Neural progenitor cell (in vitro differentiated cells): ENCODE results near the gene RARG. TPM values are rescaled to one million over a fixed set of nuclear protein-coding genes. Genes with fewer than 3 reads are reported as not detected.
A peak's percentile ranks its signal among the peaks of the same experiment; 100 is the strongest.

Source experiments
- DNase-seq: peaks from one replicate; pipeline ENCODE4 v3.0.0-alpha.2; 2016; ENCODE audit warnings: low spot score
- H2AFZ ChIP-seq: fragments of 200-600 bp; sonication (generic); replicated peaks from 2 replicates; pipeline ENCODE4 v1.6.1; 2016; ENCODE audit warnings: antibody characterized with exemption
- H3F3A ChIP-seq: fragments of 200-600 bp; sonication (generic); 2 replicates; pipeline ENCODE4 v1.6.1; 2016; ENCODE audit warnings: antibody characterized with exemption, low read depth
- H3K27ac ChIP-seq: fragments of 200-600 bp; sonication (generic); 2 replicates; pipeline ENCODE4 v1.5.1; 2016; ENCODE audit warnings: mild to moderate bottlenecking
- H3K27me3 ChIP-seq: fragments of 200-600 bp; sonication (generic); 2 replicates; pipeline ENCODE4 v1.6.1; 2016; ENCODE audit warnings: mild to moderate bottlenecking, moderate library complexity
- H3K36me3 ChIP-seq: fragments of 200-600 bp; sonication (generic); 2 replicates; pipeline ENCODE4 v1.5.1; 2016
- H3K4me1 ChIP-seq: fragments of 200-600 bp; sonication (generic); 2 replicates; pipeline ENCODE4 v1.6.1; 2016; ENCODE audit warnings: mixed run types
- H3K4me2 ChIP-seq: fragments of 200-600 bp; sonication (generic); 2 replicates; pipeline ENCODE4 v1.6.1; 2016
- H3K4me3 ChIP-seq: fragments of 200-600 bp; sonication (generic); 2 replicates; pipeline ENCODE4 v1.5.1; 2016
- H3K79me2 ChIP-seq: fragments of 200-600 bp; sonication (generic); 2 replicates; pipeline ENCODE4 v1.6.1; 2016; ENCODE audit warnings: low read depth
- H3K9ac ChIP-seq: fragments of 200-600 bp; sonication (generic); 2 replicates; pipeline ENCODE4 v1.6.1; 2016
- H3K9me3 ChIP-seq: fragments of 200-600 bp; sonication (generic); 2 replicates; pipeline ENCODE4 v1.5.1; 2016; ENCODE audit warnings: low read depth
- H4K20me1 ChIP-seq: fragments of 200-600 bp; sonication (generic); 2 replicates; pipeline ENCODE4 v1.6.1; 2016; ENCODE audit warnings: low read depth
- H3K27ac Mint-ChIP-seq: 3 replicates; pipeline ENCODE4 v1.8.0; 2021; ENCODE audit warnings: mixed read lengths
- H3K27me3 Mint-ChIP-seq: 2 replicates; pipeline ENCODE4 v1.8.0; 2022; ENCODE audit warnings: low read depth, mild to moderate bottlenecking, inconsistent platforms, moderate library complexity, mixed read lengths; ENCODE audit not compliant: insufficient read depth
- H3K36me3 Mint-ChIP-seq: 3 replicates; pipeline ENCODE4 v1.8.0; 2021; ENCODE audit warnings: mixed read lengths
- H3K4me1 Mint-ChIP-seq: 3 replicates; pipeline ENCODE4 v1.8.0; 2021; ENCODE audit warnings: mixed read lengths
- H3K4me3 Mint-ChIP-seq: 3 replicates; pipeline ENCODE4 v1.8.0; 2021; ENCODE audit warnings: mild to moderate bottlenecking, moderate library complexity, mixed read lengths
- H3K9me3 Mint-ChIP-seq: 3 replicates; pipeline ENCODE4 v1.8.0; 2020; ENCODE audit warnings: mixed read lengths
- CTCF ChIP-seq: fragments of 200-600 bp; sonication (generic); IDR thresholded peaks from 2 replicates; pipeline ENCODE4 v1.5.1; 2017; ENCODE audit warnings: antibody characterized with exemption, mild to moderate bottlenecking
- EZH2 ChIP-seq: fragments of 200-600 bp; sonication (generic); IDR thresholded peaks from 2 replicates; pipeline ENCODE4 v1.6.1; 2017; ENCODE audit warnings: antibody characterized with exemption, mild to moderate bottlenecking, moderate library complexity
- EZH2phosphoT487 ChIP-seq: fragments of 200-600 bp; sonication (generic); IDR thresholded peaks from 2 replicates; pipeline ENCODE4 v1.6.1; 2017; ENCODE audit warnings: antibody characterized with exemption
- total RNA-seq: library from RNA; depleted of rRNA; stranded (reverse); fragments of >200 nt; gene quantifications from 2 replicates; pipeline ENCODE4 v1.2.3, GENCODE V29; 2015; ENCODE audit warnings: low replicate concordance

The RARG gene
- total RNA-seq, 1 donor from 2014 or later, result 17.0 TPM

DNA sequence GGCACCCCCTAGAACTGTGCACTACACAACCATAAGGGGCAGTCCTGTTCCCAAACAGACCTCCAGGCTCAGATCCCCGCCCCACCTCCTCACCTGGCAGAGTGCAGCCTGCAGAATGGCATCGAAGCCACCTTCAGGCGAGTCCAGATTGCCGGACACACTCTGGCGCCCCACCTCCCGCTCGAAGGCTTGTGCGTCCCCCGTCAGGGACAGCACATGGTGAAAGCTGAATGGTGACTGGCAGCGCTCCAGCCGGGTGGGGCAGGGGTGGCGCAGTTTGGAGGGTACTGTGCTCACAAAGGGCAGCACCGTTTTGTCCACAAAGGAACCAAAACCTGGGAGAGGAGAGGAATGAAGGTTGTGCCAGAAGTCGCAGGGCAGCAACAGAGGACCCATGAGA is 35.5 kb downstream of the RARG start:
- no peak overlapping the region for H3K9ac ChIP-seq
- DNase-seq, result no peak
- no peaks in the 10 kb centered on the region for H3K36me3 ChIP-seq
- no peaks in the 10 kb centered on the region for H3K4me1 ChIP-seq
- H4K20me1 ChIP-seq, result no peaks in the 10 kb centered on the region
- Mint-ChIP-seq H3K4me1 (peaks cover 8% of the 10 kb centered on the region), H3K4me3 (no peak overlapping the region), H3K27ac (no peak overlapping the region), H3K27me3 (peaks cover 33% of the 10 kb centered on the region), H3K36me3 (peaks cover 2% of the 10 kb centered on the region), H3K9me3 (no peaks in the 10 kb centered on the region)
- H3K4me2 ChIP-seq, result no peak overlapping the region
- no peak overlapping the region for H3K4me3 ChIP-seq
- peaks cover 82% of the 10 kb centered on the region for H3K27me3 ChIP-seq
- no peak overlapping the region for H2AFZ ChIP-seq
- no peak for TF ChIP-seq CTCF
- TF ChIP-seq EZH2, result no peak
- no peak for TF ChIP-seq EZH2phosphoT487
- no peaks in the 10 kb centered on the region for H3F3A ChIP-seq
- no peaks in the 10 kb centered on the region for H3K9me3 ChIP-seq
- H3K79me2 ChIP-seq, result no peaks in the 10 kb centered on the region
- H3K27ac ChIP-seq, result no peak overlapping the region

GRCh38 chr12:53195516-53196420 is 36.2 kb downstream of the RARG start:
- Histone ChIP-seq H3K36me3 (no peaks in the 10 kb centered on the region), H3F3A (no peaks in the 10 kb centered on the region), H3K4me1 (no peaks in the 10 kb centered on the region), H3K27me3 (peaks cover 75% of the 10 kb centered on the region), H3K9me3 (no peaks in the 10 kb centered on the region), H3K79me2 (no peaks in the 10 kb centered on the region), H4K20me1 (peaks cover 5% of the 10 kb centered on the region), H3K27ac (no peak overlapping the region), H3K4me2 (no peak overlapping the region), H2AFZ (no peak overlapping the region), H3K4me3 (no peak overlapping the region), H3K9ac (no peak overlapping the region)
- no peak for TF ChIP-seq EZH2
- TF ChIP-seq EZH2phosphoT487, result no peak
- no peak for TF ChIP-seq CTCF
- Mint-ChIP-seq H3K4me3 (no peak overlapping the region), H3K4me1 (peaks cover 3% of the 10 kb centered on the region), H3K9me3 (no peaks in the 10 kb centered on the region), H3K36me3 (peaks cover 3% of the 10 kb centered on the region), H3K27ac (peak overlapping the region; percentile 77), H3K27me3 (peaks cover 33% of the 10 kb centered on the region)
- no peak for DNase-seq

GRCh38 chr12:53194973-53195372 is 37.0 kb downstream of the RARG start:
- no peak overlapping the region for H3K27ac Mint-ChIP-seq
- peaks cover 29% of the 10 kb centered on the region for H3K27me3 Mint-ChIP-seq
- peaks cover 4% of the 10 kb centered on the region for H3K36me3 Mint-ChIP-seq
- H3K4me1 ChIP-seq, result no peaks in the 10 kb centered on the region
- TF ChIP-seq EZH2 (no peak), EZH2phosphoT487 (no peak), CTCF (no peak)
- no peaks in the 10 kb centered on the region for H3K9me3 ChIP-seq
- H3F3A ChIP-seq, result no peaks in the 10 kb centered on the region
- H3K27ac ChIP-seq, result no peak overlapping the region
- H3K27me3 ChIP-seq, result peaks cover 67% of the 10 kb centered on the region
- peaks cover 12% of the 10 kb centered on the region for H4K20me1 ChIP-seq
- no peak overlapping the region for H3K4me2 ChIP-seq
- no peaks in the 10 kb centered on the region for H3K9me3 Mint-ChIP-seq
- DNase-seq, result no peak
- H3K4me3 Mint-ChIP-seq, result no peak overlapping the region
- H3K4me3 ChIP-seq, result no peak overlapping the region
- H3K36me3 ChIP-seq, result no peaks in the 10 kb centered on the region
- no peaks in the 10 kb centered on the region for H3K79me2 ChIP-seq
- H3K9ac ChIP-seq, result no peak overlapping the region
- H2AFZ ChIP-seq, result no peak overlapping the region
- H3K4me1 Mint-ChIP-seq, result no peaks in the 10 kb centered on the region
